AG10803 (cell line): Measurements from ENCODE around the gene PTPDC1.
A peak's percentile ranks its signal among the peaks of the same experiment; 100 is the strongest.

Experiments
- DNase-seq: peaks from one replicate; pipeline ENCODE4 v3.0.0; 2010; ENCODE audit warnings: low read depth
- H3K4me3 ChIP-seq: 2 replicates; pipeline ENCODE4 v1.5.1; 2011; ENCODE audit warnings: mild to moderate bottlenecking, low read length, control low read depth
- TF ChIP-seq, protein P1 (sequence below): conservative IDR thresholded peaks from 2 replicates; pipeline ENCODE4 v1.5.1; 2011; ENCODE audit warnings: mild to moderate bottlenecking, low read length, control low read depth, inconsistent platforms

The PTPDC1 gene

DNA sequence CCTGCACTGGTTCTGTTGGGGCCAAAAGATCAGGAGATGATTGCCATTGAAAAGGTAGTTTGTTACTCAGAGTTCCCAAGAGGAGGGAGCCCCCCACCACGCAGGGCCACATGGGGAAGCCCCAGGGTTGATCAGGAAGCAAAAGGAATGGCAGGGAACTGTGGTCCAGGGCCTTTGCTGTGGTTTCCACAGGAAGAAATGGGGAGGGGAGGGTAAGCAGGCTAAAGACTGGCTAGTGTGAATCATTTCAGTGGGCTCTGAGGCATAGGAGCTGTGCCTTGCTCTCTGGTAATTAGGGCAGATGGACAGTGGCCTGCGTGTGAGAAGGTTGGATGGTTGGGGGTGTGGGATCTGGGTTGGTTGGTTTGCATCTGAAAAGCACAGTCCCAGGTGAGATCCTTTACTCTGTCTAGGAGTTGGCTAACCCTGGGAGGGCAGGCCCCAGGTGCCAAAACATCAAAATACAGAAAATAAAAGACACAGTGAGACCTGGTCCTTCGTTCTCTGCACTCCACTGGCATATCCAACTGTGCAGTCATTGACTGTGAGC, 66.1 kb downstream of the PTPDC1 start:
- DNase-seq = no peak
- TF ChIP-seq, protein P1, sequence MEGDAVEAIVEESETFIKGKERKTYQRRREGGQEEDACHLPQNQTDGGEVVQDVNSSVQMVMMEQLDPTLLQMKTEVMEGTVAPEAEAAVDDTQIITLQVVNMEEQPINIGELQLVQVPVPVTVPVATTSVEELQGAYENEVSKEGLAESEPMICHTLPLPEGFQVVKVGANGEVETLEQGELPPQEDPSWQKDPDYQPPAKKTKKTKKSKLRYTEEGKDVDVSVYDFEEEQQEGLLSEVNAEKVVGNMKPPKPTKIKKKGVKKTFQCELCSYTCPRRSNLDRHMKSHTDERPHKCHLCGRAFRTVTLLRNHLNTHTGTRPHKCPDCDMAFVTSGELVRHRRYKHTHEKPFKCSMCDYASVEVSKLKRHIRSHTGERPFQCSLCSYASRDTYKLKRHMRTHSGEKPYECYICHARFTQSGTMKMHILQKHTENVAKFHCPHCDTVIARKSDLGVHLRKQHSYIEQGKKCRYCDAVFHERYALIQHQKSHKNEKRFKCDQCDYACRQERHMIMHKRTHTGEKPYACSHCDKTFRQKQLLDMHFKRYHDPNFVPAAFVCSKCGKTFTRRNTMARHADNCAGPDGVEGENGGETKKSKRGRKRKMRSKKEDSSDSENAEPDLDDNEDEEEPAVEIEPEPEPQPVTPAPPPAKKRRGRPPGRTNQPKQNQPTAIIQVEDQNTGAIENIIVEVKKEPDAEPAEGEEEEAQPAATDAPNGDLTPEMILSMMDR = no peak
- no peak overlapping the region for H3K4me3 ChIP-seq

GRCh38 chr9:94150890-94151650, 66.8 kb downstream of the PTPDC1 start:
- no peak overlapping the region for H3K4me3 ChIP-seq
- TF ChIP-seq, protein P1 = no peak
- DNase-seq = peak; percentile 40

DNA sequence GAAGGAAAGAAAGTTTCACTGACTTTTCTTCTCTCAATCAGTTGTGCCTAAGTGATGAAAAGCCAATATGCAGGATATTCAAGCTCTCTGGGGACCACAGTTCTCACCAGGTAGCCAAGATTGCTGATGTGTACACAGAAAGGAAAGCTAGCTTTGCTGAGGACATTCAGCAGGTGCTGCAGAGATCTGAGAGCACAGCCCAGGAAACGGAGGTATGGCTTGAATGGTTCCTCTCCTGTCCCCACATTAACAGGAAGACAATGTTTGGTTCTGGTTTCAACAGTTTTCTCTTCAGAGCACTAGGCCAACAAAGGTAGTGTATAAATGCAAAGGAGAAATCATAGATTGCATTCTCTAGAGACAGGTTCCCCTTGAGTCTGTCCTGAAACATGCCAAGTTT, 69.6 kb downstream of the PTPDC1 start:
- DNase-seq = no peak
- H3K4me3 ChIP-seq = no peak overlapping the region
- TF ChIP-seq, protein P1 = no peak

- no peak for DNase-seq
- H3K4me3 ChIP-seq = no peak overlapping the region
- TF ChIP-seq, protein P1 = no peak
Measured at GRCh38 chr9:94156348-94157049, 72.2 kb downstream of the PTPDC1 start.

DNA sequence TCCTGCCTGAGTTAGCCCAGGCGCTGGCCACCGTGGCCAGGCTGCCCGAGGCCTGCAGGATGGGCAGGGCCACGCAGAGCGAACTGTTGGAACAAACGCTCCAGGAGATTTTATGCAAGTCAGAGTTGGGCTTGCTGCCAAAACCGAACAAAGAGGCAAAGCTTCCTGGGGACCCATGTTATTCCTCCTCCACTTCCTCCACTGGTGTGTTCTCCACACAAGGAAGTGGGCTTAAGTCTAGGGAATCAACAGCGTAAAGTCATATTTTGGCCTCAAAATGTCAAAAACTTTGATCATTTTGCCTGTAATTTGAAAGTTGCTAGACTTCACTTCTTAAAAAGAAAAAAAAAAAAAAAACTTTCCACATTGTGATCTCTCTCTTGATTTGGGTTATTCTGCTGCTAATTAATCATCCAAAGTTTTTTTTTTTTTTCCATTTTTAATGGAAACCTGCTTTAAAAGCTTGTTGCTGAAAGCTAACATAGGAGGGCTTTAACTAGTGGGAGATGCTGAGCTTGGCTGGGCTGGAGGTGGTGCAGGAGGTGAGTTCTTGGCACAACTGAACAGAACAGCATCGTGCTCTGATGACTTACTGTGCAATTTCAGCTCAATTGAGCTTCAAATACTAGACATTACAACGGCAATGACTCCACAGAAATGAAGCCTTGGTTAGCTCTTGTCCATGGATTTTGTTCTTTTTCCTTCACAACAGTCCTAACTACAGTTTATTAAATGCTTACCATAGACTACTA, 73.0 kb downstream of the PTPDC1 start:
- DNase-seq = peak; percentile 51
- no peak overlapping the region for H3K4me3 ChIP-seq

More for the DNA sequence above, 73.0 kb downstream of the PTPDC1 start:
- TF ChIP-seq, protein P1 = no peak
